ENCODE data around the gene HMGCR. TPM values are rescaled to one million over a fixed set of nuclear protein-coding genes. Genes with fewer than 3 reads are reported as not detected.
A peak's percentile ranks its signal among the peaks of the same experiment; 100 is the strongest.
"Not testable (repeated sequence)": the region's sequence is repeated elsewhere in the genome, so short reads cannot be mapped to it uniquely, and the experiment has no call there.

Gene HMGCR
- total RNA-seq, result 10 to 100 TPM in 2 of 4 donors, 1 to 10 TPM in 2; 9.6 to 17.4 (median 12.6) TPM

GRCh38 chr5:75336615-75337336 is at the start of gene HMGCR:
HMGCR (plus strand) TSS chr5:75337220; CDS start chr5:75342606, 5,386 bp downstream.
- TF ChIP-seq, protein P1, sequence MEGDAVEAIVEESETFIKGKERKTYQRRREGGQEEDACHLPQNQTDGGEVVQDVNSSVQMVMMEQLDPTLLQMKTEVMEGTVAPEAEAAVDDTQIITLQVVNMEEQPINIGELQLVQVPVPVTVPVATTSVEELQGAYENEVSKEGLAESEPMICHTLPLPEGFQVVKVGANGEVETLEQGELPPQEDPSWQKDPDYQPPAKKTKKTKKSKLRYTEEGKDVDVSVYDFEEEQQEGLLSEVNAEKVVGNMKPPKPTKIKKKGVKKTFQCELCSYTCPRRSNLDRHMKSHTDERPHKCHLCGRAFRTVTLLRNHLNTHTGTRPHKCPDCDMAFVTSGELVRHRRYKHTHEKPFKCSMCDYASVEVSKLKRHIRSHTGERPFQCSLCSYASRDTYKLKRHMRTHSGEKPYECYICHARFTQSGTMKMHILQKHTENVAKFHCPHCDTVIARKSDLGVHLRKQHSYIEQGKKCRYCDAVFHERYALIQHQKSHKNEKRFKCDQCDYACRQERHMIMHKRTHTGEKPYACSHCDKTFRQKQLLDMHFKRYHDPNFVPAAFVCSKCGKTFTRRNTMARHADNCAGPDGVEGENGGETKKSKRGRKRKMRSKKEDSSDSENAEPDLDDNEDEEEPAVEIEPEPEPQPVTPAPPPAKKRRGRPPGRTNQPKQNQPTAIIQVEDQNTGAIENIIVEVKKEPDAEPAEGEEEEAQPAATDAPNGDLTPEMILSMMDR (IDR thresholded peaks at IDR 0.05), result peak in 1 of 3 experiments; percentile 6
- TF ChIP-seq POLR2A (IDR thresholded peaks at IDR 0.05; ENCODE audit: low read depth) (no peak), EP300 (IDR thresholded peaks at IDR 0.05) (no peak), POLR2AphosphoS5 (IDR thresholded peaks at IDR 0.05) (peak; percentile 94 to 95)
- Histone ChIP-seq H3K4me3 (peak within 1 kb of the TSS; percentile 96 to 100 (median 96)), H3K27me3 (no peaks in the 10 kb centered on the region), H3K9me3 (no peaks in the 10 kb centered on the region), H3K36me3 (no peaks in the 10 kb centered on the region), H3K4me1 (peaks cover 13 to 23% (median 19%) of the 10 kb centered on the region in 4 donors), H3K27ac (replicated peaks in 1 of 4) (peak within 1 kb of the TSS; percentile 91 to 97 (median 96))
- WGBS, result under 1% methylated on average over 24 of the region's 56 CpGs
- DNase-seq (ENCODE audit: extremely low spot score), result peak; percentile 100
- intact Hi-C loops (cut with DNase I), result loop anchor here (2.0 to 5.0 kb wide), 4 partner anchors 100 to 346 kb away; partner anchors contain the start of genes ANKRD31, CERT1 and POLK

GRCh38 chr5:75291844-75292243 is 45.2 kb upstream of the HMGCR start:
- H3K27me3 ChIP-seq, result peaks cover 0 to 10% (median 0%) of the 10 kb centered on the region in 4 donors
- intact Hi-C loops (cut with DNase I); H3K9me3 ChIP-seq; H3K4me3 ChIP-seq; H3K36me3 ChIP-seq; H3K27ac ChIP-seq (replicated peaks in 1 of 4); DNase-seq (ENCODE audit: extremely low spot score); H3K4me1 ChIP-seq: not testable (repeated sequence)
- WGBS, result 70% methylated on average over 3 of the region's 3 CpGs

DNA sequence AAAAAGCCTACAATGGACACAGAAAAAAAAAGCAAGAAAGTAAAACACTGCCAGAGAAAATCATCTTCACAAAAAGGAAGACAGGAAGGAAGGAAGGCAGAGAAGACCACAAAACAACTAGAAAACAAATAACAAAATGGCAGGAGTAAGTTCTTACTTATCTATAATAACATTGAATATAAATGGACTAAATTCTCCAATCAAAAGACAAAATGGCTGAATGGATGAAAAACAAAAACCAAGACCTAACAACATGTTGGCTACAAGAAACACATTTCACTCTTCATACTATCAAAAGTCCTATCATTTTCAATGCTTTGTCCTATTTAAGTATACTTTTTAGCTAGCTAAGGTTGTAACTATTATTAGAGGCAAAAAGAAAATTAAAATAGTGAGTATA is 36.9 kb upstream of the HMGCR start:
- Histone ChIP-seq H3K4me3 (no peak overlapping the region), H3K27ac (replicated peaks in 1 of 4) (no peak overlapping the region), H3K4me1 (no peaks in the 10 kb centered on the region), H3K9me3 (no peaks in the 10 kb centered on the region), H3K36me3 (no peaks in the 10 kb centered on the region), H3K27me3 (no peaks in the 10 kb centered on the region)
- DNase-seq (ENCODE audit: extremely low spot score), result no peak
- intact Hi-C loops (cut with DNase I), result no loop called here
- TF ChIP-seq, protein P1 (IDR thresholded peaks at IDR 0.05), result no peak
- TF ChIP-seq POLR2A (IDR thresholded peaks at IDR 0.05; ENCODE audit: low read depth) (no peak), EP300 (IDR thresholded peaks at IDR 0.05) (no peak), POLR2AphosphoS5 (IDR thresholded peaks at IDR 0.05) (no peak)

GRCh38 chr5:75303419-75303818 is 33.6 kb upstream of the HMGCR start:
- intact Hi-C loops (cut with DNase I), result no loop called here
- no peak overlapping the region for H3K27ac ChIP-seq (replicated peaks in 1 of 4)
- DNase-seq (ENCODE audit: extremely low spot score), result no peak
- 80% methylated on average over 4 of the region's 4 CpGs for WGBS
- no peaks in the 10 kb centered on the region for H3K4me1 ChIP-seq
- no peak overlapping the region for H3K4me3 ChIP-seq
- no peaks in the 10 kb centered on the region for H3K9me3 ChIP-seq
- no peak for TF ChIP-seq EP300 (IDR thresholded peaks at IDR 0.05)
- TF ChIP-seq, protein P1 (IDR thresholded peaks at IDR 0.05), result no peak
- TF ChIP-seq POLR2AphosphoS5 (IDR thresholded peaks at IDR 0.05), result no peak
- TF ChIP-seq POLR2A (IDR thresholded peaks at IDR 0.05; ENCODE audit: low read depth), result no peak
- H3K27me3 ChIP-seq, result no peaks in the 10 kb centered on the region
- no peaks in the 10 kb centered on the region for H3K36me3 ChIP-seq

GRCh38 chr5:75304486-75304885 is 32.5 kb upstream of the HMGCR start:
- H3K4me3 ChIP-seq; intact Hi-C loops (cut with DNase I); H3K9me3 ChIP-seq; H3K4me1 ChIP-seq; H3K36me3 ChIP-seq; H3K27ac ChIP-seq (replicated peaks in 1 of 4); H3K27me3 ChIP-seq; DNase-seq (ENCODE audit: extremely low spot score): not testable (repeated sequence)
- WGBS, result 83% methylated on average over 9 of the region's 11 CpGs

DNA sequence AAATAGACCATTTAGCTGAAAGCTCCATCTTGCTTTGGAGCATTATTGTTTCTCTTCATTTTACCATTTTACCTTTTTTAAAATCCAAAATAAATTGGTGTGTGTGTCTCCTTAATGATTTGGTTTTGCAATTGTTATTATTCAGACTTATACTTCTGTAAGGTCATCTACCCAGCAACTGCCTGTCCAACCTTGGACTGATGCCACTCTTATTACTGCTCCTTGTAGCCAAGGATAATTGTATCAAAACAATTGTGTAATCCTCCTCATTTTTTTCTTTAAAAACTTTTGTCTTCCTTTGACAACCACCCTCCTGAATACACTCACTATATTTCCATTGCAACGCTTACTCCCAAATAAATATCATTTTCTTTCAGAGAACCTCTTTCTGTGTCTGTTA is 30.3 kb upstream of the HMGCR start:
- H3K9me3 ChIP-seq, result no peaks in the 10 kb centered on the region
- no peaks in the 10 kb centered on the region for H3K36me3 ChIP-seq
- 93% methylated on average over 1 of the region's 1 CpG for WGBS
- H3K27ac ChIP-seq (replicated peaks in 1 of 4), result no peak overlapping the region
- H3K4me1 ChIP-seq, result no peaks in the 10 kb centered on the region
- H3K27me3 ChIP-seq, result no peaks in the 10 kb centered on the region
- intact Hi-C loops (cut with DNase I), result no loop called here
- TF ChIP-seq EP300 (IDR thresholded peaks at IDR 0.05) (no peak), POLR2AphosphoS5 (IDR thresholded peaks at IDR 0.05) (no peak)
- TF ChIP-seq, protein P1 (IDR thresholded peaks at IDR 0.05), result no peak
- DNase-seq (ENCODE audit: extremely low spot score), result no peak
- H3K4me3 ChIP-seq, result no peak overlapping the region

Data from esophagus muscularis mucosa (tissue), 4 donors.